Activated CD4-positive, alpha-beta T cell treated with anti-CD3 and anti-CD28 coated beads for 24 hours (primary cell): ENCODE results near the gene SLC30A2.

Experiments
- DNase-seq, 2 donors: peaks; one replicate each; pipeline ENCODE4 v3.0.0-alpha.2; 2020; ENCODE audit warnings: low read depth in 2 of 2

Gene SLC30A2

GRCh38 chr1:25996966-25997827 lies 48.7 kb downstream of the SLC30A2 start:
- no peak for DNase-seq

GRCh38 chr1:25994402-25995150 lies 51.3 kb downstream of the SLC30A2 start:
- DNase-seq, result no peak

GRCh38 chr1:25993197-25993951 lies 52.5 kb downstream of the SLC30A2 start:
- no peak for DNase-seq

- no peak for DNase-seq
Observed at GRCh38 chr1:25992689-25993171, 53.2 kb downstream of the SLC30A2 start.

GRCh38 chr1:25991937-25992688 lies 53.8 kb downstream of the SLC30A2 start:
- DNase-seq, result no peak

- no peak for DNase-seq
Observed at GRCh38 chr1:25990702-25991395, 55.1 kb downstream of the SLC30A2 start.

GRCh38 chr1:25990251-25990650 lies 55.7 kb downstream of the SLC30A2 start:
- DNase-seq, result no peak

GRCh38 chr1:25989440-25990234 lies 56.3 kb downstream of the SLC30A2 start:
- no peak for DNase-seq

- DNase-seq, result no peak
Observed at GRCh38 chr1:25987951-25988350, 58.0 kb downstream of the SLC30A2 start.
